ENCODE results near the gene NTM.

NTM gene

DNA sequence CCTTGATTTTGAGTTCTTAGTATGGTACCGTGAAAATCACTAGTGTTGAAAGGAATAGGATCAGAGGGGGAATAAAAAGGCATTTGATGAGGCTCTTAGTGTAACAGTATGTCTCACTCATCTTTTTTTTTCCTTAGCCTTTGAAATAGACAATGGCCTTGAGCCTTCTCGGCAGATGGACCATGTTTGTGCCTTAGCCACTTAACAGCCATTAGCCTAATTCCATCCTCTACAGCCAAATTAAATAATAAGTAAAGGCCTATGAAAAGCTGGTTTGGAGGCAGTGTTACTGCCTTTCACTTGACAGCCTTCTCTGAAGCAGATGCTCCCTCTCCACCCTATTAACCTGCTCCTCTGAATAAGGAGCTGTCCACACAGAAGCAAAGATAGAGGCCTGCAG, 580.7 kb downstream of the NTM start:
- H3K4me3 ChIP-seq (ENCODE audit: low read length): no peak overlapping the region
- no peak overlapping the region for H3K9ac ChIP-seq (ENCODE audit: low read depth, low read length)
- H3K27me3 ChIP-seq (ENCODE audit: control insufficient read depth, insufficient read depth, low read length): no peaks in the 10 kb centered on the region
- no peak overlapping the region for H3K4me2 ChIP-seq (ENCODE audit: low read length)
- no peaks in the 10 kb centered on the region for H3K4me1 ChIP-seq (ENCODE audit: control insufficient read depth, insufficient read depth, low read length)
- H3K9me3 ChIP-seq (replicated peaks; ENCODE audit: low read length): no peaks in the 10 kb centered on the region
- no peaks in the 10 kb centered on the region for H3K36me3 ChIP-seq (ENCODE audit: insufficient read depth, low read length)

DNA sequence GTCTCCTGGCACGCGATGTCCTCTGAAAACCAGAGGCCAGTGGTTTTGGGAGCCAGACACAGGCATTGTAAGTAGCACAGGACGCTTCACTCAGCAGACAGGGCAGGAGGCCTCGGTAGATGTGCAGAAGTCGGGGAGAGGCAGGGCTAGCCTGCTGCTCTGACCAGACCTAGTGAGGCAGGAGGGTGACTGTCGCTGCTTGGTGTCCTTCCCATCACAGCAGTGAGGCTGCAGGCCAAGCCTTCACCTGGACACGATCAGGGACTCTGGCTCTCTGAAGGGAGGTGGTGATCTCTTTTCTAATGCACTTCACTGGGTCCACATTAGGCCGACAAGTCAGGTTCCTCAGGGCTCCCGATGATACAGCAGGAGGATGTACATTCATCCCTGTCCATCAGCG, 583.7 kb downstream of the NTM start:
- Histone ChIP-seq H3K36me3 (ENCODE audit: insufficient read depth, low read length) (no peaks in the 10 kb centered on the region), H3K9me3 (replicated peaks; ENCODE audit: low read length) (no peaks in the 10 kb centered on the region), H3K4me1 (ENCODE audit: control insufficient read depth, insufficient read depth, low read length) (no peaks in the 10 kb centered on the region), H3K27me3 (ENCODE audit: control insufficient read depth, insufficient read depth, low read length) (no peaks in the 10 kb centered on the region), H3K9ac (ENCODE audit: low read depth, low read length) (no peak overlapping the region), H3K4me3 (ENCODE audit: low read length) (no peak overlapping the region), H3K4me2 (ENCODE audit: low read length) (no peak overlapping the region)

DNA sequence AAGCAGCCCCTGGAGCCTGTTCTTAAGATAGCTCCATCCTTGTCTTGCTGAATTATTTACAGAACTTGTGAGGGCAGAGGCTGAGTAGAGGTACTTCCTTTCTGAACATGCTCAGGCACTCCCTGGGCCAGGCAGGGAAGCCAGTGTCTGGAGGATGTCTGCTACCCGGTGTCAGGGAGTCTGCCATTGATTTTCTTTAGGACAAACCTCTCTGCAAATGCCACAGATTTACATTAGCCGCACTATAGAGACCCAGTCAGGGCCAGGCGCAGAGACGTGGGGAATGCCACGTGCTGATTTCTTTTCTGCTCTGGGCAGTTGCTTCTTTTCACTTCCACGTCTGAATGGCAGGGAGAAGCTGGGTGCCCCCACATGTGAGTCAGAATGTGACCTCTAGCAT, 585.5 kb downstream of the NTM start:
- Histone ChIP-seq H3K9me3 (replicated peaks; ENCODE audit: low read length) (no peaks in the 10 kb centered on the region), H3K9ac (ENCODE audit: low read depth, low read length) (no peak overlapping the region), H3K4me1 (ENCODE audit: control insufficient read depth, insufficient read depth, low read length) (no peaks in the 10 kb centered on the region), H3K36me3 (ENCODE audit: insufficient read depth, low read length) (no peaks in the 10 kb centered on the region), H3K4me2 (ENCODE audit: low read length) (no peak overlapping the region), H3K27me3 (ENCODE audit: control insufficient read depth, insufficient read depth, low read length) (no peaks in the 10 kb centered on the region), H3K4me3 (ENCODE audit: low read length) (no peak overlapping the region)

DNA sequence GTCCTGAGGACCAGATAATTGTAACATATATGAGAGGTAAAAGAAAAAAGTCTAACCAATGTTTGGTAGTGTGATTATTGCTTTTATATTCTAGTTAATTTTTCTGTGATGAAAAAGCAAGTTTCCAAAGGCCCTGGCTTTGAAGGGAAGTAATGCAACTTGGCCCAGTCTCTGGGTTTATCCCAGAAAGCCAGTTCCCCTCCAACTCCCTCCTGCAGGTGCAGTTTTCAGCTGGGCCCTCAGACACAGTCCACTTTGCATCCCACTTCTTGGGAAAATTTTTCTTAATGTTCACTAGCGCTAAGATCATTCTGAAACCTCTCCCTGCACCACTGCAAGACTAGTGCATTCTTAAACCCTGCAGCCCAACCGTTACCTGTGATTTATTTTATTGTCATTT, 586.8 kb downstream of the NTM start:
- H3K4me2 ChIP-seq (ENCODE audit: low read length): no peak overlapping the region
- no peaks in the 10 kb centered on the region for H3K27me3 ChIP-seq (ENCODE audit: control insufficient read depth, insufficient read depth, low read length)
- no peaks in the 10 kb centered on the region for H3K4me1 ChIP-seq (ENCODE audit: control insufficient read depth, insufficient read depth, low read length)
- H3K9me3 ChIP-seq (replicated peaks; ENCODE audit: low read length): no peaks in the 10 kb centered on the region
- no peak overlapping the region for H3K4me3 ChIP-seq (ENCODE audit: low read length)
- no peak overlapping the region for H3K9ac ChIP-seq (ENCODE audit: low read depth, low read length)
- H3K36me3 ChIP-seq (ENCODE audit: insufficient read depth, low read length): peaks cover 6% of the 10 kb centered on the region

DNA sequence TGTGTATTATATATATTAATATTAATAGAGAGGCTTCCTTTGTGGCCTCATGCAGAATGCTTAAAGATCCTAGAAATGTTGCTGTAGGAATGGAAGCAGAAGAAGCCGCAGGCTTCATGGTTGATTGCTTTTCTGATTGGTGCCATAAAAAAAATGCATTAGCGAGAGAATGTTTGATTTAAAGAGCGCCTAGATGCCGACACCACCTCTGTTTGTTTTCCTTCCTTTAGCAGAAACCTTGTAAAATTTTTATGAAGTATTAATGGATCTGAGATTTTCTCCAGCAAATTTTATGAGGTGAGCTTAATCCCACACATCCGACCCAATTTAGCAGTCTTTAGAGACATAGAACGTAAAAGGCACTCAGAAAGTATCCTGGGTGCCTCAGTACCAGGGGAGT, 587.5 kb downstream of the NTM start:
- Histone ChIP-seq H3K9me3 (replicated peaks; ENCODE audit: low read length) (no peaks in the 10 kb centered on the region), H3K4me3 (ENCODE audit: low read length) (no peak overlapping the region), H3K4me1 (ENCODE audit: control insufficient read depth, insufficient read depth, low read length) (no peaks in the 10 kb centered on the region), H3K4me2 (ENCODE audit: low read length) (no peak overlapping the region), H3K27me3 (ENCODE audit: control insufficient read depth, insufficient read depth, low read length) (no peaks in the 10 kb centered on the region), H3K36me3 (ENCODE audit: insufficient read depth, low read length) (peaks cover 6% of the 10 kb centered on the region), H3K9ac (ENCODE audit: low read depth, low read length) (no peak overlapping the region)

DNA sequence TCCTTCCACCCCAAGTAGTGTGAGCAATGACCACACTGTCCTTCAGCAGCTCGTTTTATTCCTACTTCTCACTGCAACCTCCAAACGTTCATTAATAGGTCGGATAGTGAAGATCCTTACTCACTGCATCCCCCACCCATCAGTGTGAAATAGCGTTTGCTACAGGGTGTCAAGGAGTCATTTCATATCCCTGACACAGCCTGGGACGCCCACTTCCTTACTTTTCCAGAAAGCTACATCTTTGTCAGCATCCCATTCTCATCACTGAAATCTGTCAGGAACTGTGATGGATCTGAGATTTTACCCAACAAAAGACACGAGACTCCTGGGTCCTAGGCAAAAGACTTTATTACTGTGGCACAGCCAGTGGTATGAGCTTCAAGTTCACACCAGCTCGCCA, 592.4 kb downstream of the NTM start:
- Histone ChIP-seq H3K4me3 (ENCODE audit: low read length) (no peak overlapping the region), H3K36me3 (ENCODE audit: insufficient read depth, low read length) (peaks cover 6% of the 10 kb centered on the region), H3K4me1 (ENCODE audit: control insufficient read depth, insufficient read depth, low read length) (no peaks in the 10 kb centered on the region), H3K9me3 (replicated peaks; ENCODE audit: low read length) (no peaks in the 10 kb centered on the region), H3K9ac (ENCODE audit: low read depth, low read length) (no peak overlapping the region), H3K27me3 (ENCODE audit: control insufficient read depth, insufficient read depth, low read length) (no peaks in the 10 kb centered on the region), H3K4me2 (ENCODE audit: low read length) (no peak overlapping the region)

DNA sequence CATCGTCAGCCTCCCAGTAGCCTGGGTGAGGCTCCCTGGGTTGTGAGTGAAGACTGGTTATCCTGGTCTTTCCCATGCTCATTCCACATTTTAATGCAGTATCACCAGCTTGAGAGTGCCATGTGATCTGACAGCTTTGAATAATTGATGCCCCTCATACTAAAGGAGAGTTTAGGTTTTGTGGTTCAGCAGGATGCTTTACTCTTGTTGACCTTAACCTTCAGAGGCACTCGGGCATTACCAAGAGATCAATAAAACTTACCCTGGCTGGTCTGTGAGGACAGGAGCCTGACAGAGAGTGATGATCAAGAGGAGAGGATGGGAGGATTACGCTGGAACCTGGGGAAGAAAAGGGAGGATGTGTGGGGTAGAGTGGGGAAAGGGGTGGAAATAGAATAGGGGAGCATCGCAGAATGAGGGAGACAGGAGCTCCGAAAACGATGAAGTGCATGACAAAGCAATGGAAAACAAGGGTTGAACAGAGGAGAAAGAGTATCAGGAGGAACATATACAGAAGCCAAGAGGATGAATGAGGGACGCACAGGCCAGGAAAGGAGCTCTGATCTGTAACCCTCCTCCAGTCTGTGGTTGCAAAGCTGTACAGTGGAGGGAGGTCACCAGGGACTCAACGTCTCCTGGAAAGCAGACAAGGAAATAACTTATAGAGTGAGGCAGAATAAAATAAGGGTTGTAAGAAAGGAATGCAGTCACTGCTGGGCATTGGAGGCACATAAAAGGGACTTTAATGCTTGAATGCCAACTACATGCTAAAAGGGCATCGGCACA, 594.5 kb downstream of the NTM start:
- Histone ChIP-seq H3K9me3 (replicated peaks; ENCODE audit: low read length) (no peaks in the 10 kb centered on the region), H3K4me3 (ENCODE audit: low read length) (no peak overlapping the region), H3K27me3 (ENCODE audit: control insufficient read depth, insufficient read depth, low read length) (no peaks in the 10 kb centered on the region), H3K4me2 (ENCODE audit: low read length) (no peak overlapping the region), H3K36me3 (ENCODE audit: insufficient read depth, low read length) (peaks cover 6% of the 10 kb centered on the region), H3K4me1 (ENCODE audit: control insufficient read depth, insufficient read depth, low read length) (peaks cover 7% of the 10 kb centered on the region), H3K9ac (ENCODE audit: low read depth, low read length) (no peak overlapping the region)

DNA sequence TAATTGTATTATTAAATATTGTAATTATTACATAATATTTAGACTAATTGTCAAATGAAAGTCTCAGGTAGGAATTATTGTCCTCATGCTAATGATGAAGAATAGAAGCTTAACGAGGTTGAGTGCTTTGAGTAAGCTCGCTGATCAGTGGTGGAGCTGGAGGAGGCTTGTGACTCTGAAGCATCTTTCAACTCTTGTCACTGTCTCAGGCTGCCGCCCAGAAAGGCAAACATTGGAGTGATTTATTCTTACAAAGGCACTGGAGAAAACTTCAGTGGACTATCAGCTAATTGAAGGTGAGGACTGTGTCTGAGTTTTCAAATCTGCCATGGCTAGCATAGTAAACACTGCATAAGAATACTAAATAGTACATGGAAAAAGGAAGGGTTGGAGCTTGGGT, 595.1 kb downstream of the NTM start:
- no peak overlapping the region for H3K4me2 ChIP-seq (ENCODE audit: low read length)
- H3K36me3 ChIP-seq (ENCODE audit: insufficient read depth, low read length): peaks cover 6% of the 10 kb centered on the region
- H3K9ac ChIP-seq (ENCODE audit: low read depth, low read length): no peak overlapping the region
- H3K9me3 ChIP-seq (replicated peaks; ENCODE audit: low read length): no peaks in the 10 kb centered on the region
- H3K4me3 ChIP-seq (ENCODE audit: low read length): no peak overlapping the region
- peaks cover 7% of the 10 kb centered on the region for H3K4me1 ChIP-seq (ENCODE audit: control insufficient read depth, insufficient read depth, low read length)
- H3K27me3 ChIP-seq (ENCODE audit: control insufficient read depth, insufficient read depth, low read length): no peaks in the 10 kb centered on the region

DNA sequence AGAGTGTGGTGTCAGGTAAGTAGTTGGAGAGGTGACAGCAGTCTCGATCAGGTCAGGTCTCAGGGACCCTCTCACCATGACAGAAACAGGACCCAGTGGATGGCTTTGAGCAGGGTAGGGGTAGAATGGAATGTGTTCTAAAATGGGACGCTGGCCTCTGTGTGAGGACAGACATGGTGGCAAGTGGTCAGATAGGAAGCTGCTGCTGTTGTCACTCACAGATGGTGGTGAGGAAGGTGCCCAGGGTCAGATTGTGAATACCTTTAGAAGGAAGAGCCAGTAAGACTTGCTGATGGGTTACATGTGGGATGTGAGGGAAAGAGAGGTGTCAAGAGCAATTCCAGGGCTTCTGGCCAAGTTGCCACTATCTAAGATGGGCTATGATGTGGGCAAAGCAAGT, 596.3 kb downstream of the NTM start:
- H3K4me3 ChIP-seq (ENCODE audit: low read length): no peak overlapping the region
- H3K9me3 ChIP-seq (replicated peaks; ENCODE audit: low read length): no peaks in the 10 kb centered on the region
- H3K27me3 ChIP-seq (ENCODE audit: control insufficient read depth, insufficient read depth, low read length): no peaks in the 10 kb centered on the region
- peaks cover 3% of the 10 kb centered on the region for H3K36me3 ChIP-seq (ENCODE audit: insufficient read depth, low read length)
- no peak overlapping the region for H3K9ac ChIP-seq (ENCODE audit: low read depth, low read length)
- peaks cover 7% of the 10 kb centered on the region for H3K4me1 ChIP-seq (ENCODE audit: control insufficient read depth, insufficient read depth, low read length)
- H3K4me2 ChIP-seq (ENCODE audit: low read length): no peak overlapping the region

DNA sequence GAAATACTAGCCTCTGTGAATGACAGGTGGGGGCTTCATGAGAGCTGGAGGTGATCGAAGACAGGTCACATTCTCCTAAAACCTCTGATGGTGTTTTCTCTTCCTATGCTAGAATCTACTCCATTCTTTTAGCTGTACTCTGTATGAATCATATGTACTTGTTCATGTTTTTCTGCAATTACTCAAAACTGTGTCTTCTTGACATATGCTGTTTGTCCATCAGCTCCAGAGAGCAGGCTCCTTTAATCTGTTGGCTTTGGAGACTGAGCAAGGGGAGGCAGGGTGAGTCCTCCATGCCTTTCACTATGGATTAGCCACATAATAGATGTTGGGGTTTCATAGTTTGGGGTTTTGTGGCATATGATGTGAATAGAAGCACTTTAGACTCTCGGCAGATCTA, 598.8 kb downstream of the NTM start:
- no peaks in the 10 kb centered on the region for H3K36me3 ChIP-seq (ENCODE audit: insufficient read depth, low read length)

DNA sequence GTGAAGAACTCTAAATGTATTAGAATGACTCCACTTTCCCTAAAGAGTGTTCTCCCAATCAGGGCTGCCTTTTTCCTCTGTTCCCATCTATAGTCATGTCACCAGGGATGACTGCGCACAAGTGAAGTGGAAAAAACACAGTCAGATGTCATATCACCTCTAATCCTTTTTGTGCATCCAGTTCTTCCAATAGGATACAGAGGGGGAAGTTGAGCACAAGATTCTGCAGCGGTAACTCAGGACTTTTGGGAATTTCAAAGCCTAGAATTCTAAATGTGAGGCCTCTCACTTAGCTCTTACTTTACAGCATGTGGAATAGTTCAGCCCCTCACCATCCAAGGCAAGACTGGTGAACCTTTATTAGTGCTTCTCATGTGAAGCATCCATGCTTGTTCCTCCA, 602.6 kb downstream of the NTM start:
- peaks cover 18% of the 10 kb centered on the region for H3K4me1 ChIP-seq (ENCODE audit: control insufficient read depth, insufficient read depth, low read length)
- H3K4me2 ChIP-seq (ENCODE audit: low read length): no peak overlapping the region
- H3K9ac ChIP-seq (ENCODE audit: low read depth, low read length): no peak overlapping the region
- no peaks in the 10 kb centered on the region for H3K27me3 ChIP-seq (ENCODE audit: control insufficient read depth, insufficient read depth, low read length)
- H3K36me3 ChIP-seq (ENCODE audit: insufficient read depth, low read length): no peaks in the 10 kb centered on the region
- no peak overlapping the region for H3K4me3 ChIP-seq (ENCODE audit: low read length)
- H3K9me3 ChIP-seq (replicated peaks; ENCODE audit: low read length): no peaks in the 10 kb centered on the region

More for the DNA sequence above, 598.8 kb downstream of the NTM start:
- Histone ChIP-seq H3K9ac (ENCODE audit: low read depth, low read length) (no peak overlapping the region), H3K4me1 (ENCODE audit: control insufficient read depth, insufficient read depth, low read length) (peaks cover 7% of the 10 kb centered on the region), H3K4me2 (ENCODE audit: low read length) (no peak overlapping the region), H3K27me3 (ENCODE audit: control insufficient read depth, insufficient read depth, low read length) (no peaks in the 10 kb centered on the region), H3K9me3 (replicated peaks; ENCODE audit: low read length) (no peaks in the 10 kb centered on the region), H3K4me3 (ENCODE audit: low read length) (no peak overlapping the region)

DNA sequence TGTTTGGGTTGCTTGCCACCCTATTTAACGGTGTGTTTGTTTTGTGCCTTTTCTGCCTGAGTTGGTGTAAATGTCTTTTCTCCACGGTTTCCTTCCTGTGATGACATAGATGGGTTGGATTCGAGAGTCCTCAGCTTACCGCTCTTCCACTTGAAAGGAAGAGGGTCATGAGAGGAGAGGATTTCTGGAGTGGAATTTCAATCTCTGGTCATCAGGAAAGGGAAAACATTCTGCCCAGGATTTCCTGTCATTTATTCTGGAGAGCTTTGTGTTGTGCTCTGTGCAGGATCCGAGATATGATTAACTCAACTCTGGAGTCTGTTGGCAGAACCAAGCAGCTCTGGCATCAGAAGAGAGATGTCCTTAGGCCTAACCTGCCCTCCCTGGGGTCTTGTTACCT, 605.2 kb downstream of the NTM start:
- H3K9ac ChIP-seq (ENCODE audit: low read depth, low read length): no peak overlapping the region
- no peaks in the 10 kb centered on the region for H3K27me3 ChIP-seq (ENCODE audit: control insufficient read depth, insufficient read depth, low read length)
- H3K9me3 ChIP-seq (replicated peaks; ENCODE audit: low read length): no peaks in the 10 kb centered on the region
- no peak overlapping the region for H3K4me3 ChIP-seq (ENCODE audit: low read length)
- no peaks in the 10 kb centered on the region for H3K36me3 ChIP-seq (ENCODE audit: insufficient read depth, low read length)
- peaks cover 16% of the 10 kb centered on the region for H3K4me1 ChIP-seq (ENCODE audit: control insufficient read depth, insufficient read depth, low read length)
- H3K4me2 ChIP-seq (ENCODE audit: low read length): no peak overlapping the region
